Measurements from ENCODE around the gene TCN2. TPM values are rescaled to one million over a fixed set of nuclear protein-coding genes. Genes with fewer than 3 reads are reported as not detected.

TCN2 gene
- total RNA-seq, 1 donor from 2014 or later: 2.7 TPM

DNA sequence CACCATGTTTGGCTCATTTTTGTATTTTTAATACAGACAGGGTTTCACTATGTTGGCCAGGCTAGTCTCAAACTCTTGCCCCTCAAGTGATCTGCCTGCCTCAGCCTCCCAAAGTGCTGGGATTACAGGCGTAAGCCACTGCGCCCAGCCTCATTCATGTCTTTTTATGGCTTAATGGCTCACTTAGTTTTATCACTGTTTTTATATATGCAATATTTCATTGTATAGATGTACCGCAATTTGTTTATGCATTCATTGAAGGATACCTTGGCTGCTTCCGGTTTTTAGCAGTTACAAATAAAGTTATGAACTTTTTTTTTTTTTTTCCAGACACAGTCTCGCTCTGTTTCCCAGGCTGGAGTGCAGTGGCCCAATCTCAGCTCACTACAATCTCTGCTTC, 5.5 kb upstream of the TCN2 start:
- H3K36me3 ChIP-seq (ENCODE audit: insufficient read depth, low read length): no peaks in the 10 kb centered on the region
- H3K36me3 Mint-ChIP-seq (ENCODE audit: low read depth, unreplicated experiment): no peaks in the 10 kb centered on the region
- no peak for TF ChIP-seq EZH2 (IDR thresholded peaks at IDR 0.05; ENCODE audit: insufficient read depth, low read length)
- no peak for TF ChIP-seq CTCF (IDR thresholded peaks at IDR 0.05; ENCODE audit: insufficient read depth, low read depth, low read length)
- H3K27ac Mint-ChIP-seq (ENCODE audit: unreplicated experiment): no peak overlapping the region
- no peak for FAIRE-seq
- no peak for DNase-seq (ENCODE audit: low read depth)
- H3K4me3 Mint-ChIP-seq (ENCODE audit: unreplicated experiment): no peak overlapping the region
- peaks cover 5% of the 10 kb centered on the region for H3K27me3 Mint-ChIP-seq (ENCODE audit: low read depth, unreplicated experiment)
- no peaks in the 10 kb centered on the region for H4K20me1 ChIP-seq (ENCODE audit: insufficient read depth, low read length)
- no peak overlapping the region for H3K4me2 ChIP-seq (ENCODE audit: low read length)
- H3K9me3 Mint-ChIP-seq (ENCODE audit: unreplicated experiment): no peaks in the 10 kb centered on the region
- no peak overlapping the region for H3K27ac ChIP-seq (ENCODE audit: low read depth, low read length)
- H3K79me2 ChIP-seq (ENCODE audit: insufficient read depth, low read length): no peaks in the 10 kb centered on the region
- no peak overlapping the region for H2AFZ ChIP-seq (ENCODE audit: low read depth, low read length)
- H3K9me3 ChIP-seq (ENCODE audit: insufficient read depth, low read depth, low read length): no peaks in the 10 kb centered on the region
- H3K4me1 Mint-ChIP-seq (ENCODE audit: low read depth, unreplicated experiment): peaks cover 6% of the 10 kb centered on the region
- H3K9ac ChIP-seq (ENCODE audit: low read length): no peak overlapping the region
- H3K27me3 ChIP-seq (ENCODE audit: insufficient read depth, low read length): no peaks in the 10 kb centered on the region
- H3K4me3 ChIP-seq (ENCODE audit: insufficient read depth, low read depth, low read length): no peak overlapping the region
- peaks cover 4% of the 10 kb centered on the region for H3K4me1 ChIP-seq (ENCODE audit: insufficient read depth, low read length)

DNA sequence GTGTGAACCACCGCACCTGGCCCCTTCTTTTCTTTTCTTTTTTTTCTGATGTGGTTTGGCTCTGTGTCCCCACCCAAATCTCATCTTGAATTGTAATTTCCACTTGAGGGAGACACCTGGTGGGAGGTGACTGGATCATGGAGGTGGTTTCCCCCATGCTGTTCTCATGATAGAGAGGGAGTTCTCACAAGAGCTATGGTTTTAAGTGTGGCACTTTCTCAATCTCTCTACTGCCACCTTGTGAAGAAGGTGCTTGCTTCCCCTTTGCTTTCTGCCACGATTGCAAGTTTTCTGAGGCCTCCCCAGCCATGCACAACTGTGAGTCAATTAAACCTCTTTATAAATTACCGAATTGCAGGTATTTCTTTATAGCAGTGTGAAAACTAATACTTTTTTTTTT, 4.9 kb upstream of the TCN2 start:
- Histone ChIP-seq H3K4me2 (ENCODE audit: low read length) (no peak overlapping the region), H3K9ac (ENCODE audit: low read length) (no peak overlapping the region), H3K27ac (ENCODE audit: low read depth, low read length) (no peak overlapping the region), H2AFZ (ENCODE audit: low read depth, low read length) (no peak overlapping the region), H3K79me2 (ENCODE audit: insufficient read depth, low read length) (no peaks in the 10 kb centered on the region), H3K4me1 (ENCODE audit: insufficient read depth, low read length) (peaks cover 6% of the 10 kb centered on the region), H3K27me3 (ENCODE audit: insufficient read depth, low read length) (no peaks in the 10 kb centered on the region), H3K4me3 (ENCODE audit: insufficient read depth, low read depth, low read length) (no peak overlapping the region), H3K9me3 (ENCODE audit: insufficient read depth, low read depth, low read length) (no peaks in the 10 kb centered on the region), H3K36me3 (ENCODE audit: insufficient read depth, low read length) (no peaks in the 10 kb centered on the region), H4K20me1 (ENCODE audit: insufficient read depth, low read length) (no peaks in the 10 kb centered on the region)
- TF ChIP-seq EZH2 (IDR thresholded peaks at IDR 0.05; ENCODE audit: insufficient read depth, low read length): no peak
- TF ChIP-seq CTCF (IDR thresholded peaks at IDR 0.05; ENCODE audit: insufficient read depth, low read depth, low read length): peak; percentile 31
- FAIRE-seq: no peak
- H3K9me3 Mint-ChIP-seq (ENCODE audit: unreplicated experiment): no peaks in the 10 kb centered on the region
- peak; percentile 12 for DNase-seq (ENCODE audit: low read depth)
- peaks cover 5% of the 10 kb centered on the region for H3K27me3 Mint-ChIP-seq (ENCODE audit: low read depth, unreplicated experiment)
- H3K4me1 Mint-ChIP-seq (ENCODE audit: low read depth, unreplicated experiment): peaks cover 8% of the 10 kb centered on the region
- no peak overlapping the region for H3K4me3 Mint-ChIP-seq (ENCODE audit: unreplicated experiment)
- no peak overlapping the region for H3K27ac Mint-ChIP-seq (ENCODE audit: unreplicated experiment)
- H3K36me3 Mint-ChIP-seq (ENCODE audit: low read depth, unreplicated experiment): no peaks in the 10 kb centered on the region

- Mint-ChIP-seq H3K27me3 (ENCODE audit: low read depth, unreplicated experiment) (peaks cover 5% of the 10 kb centered on the region), H3K36me3 (ENCODE audit: low read depth, unreplicated experiment) (no peaks in the 10 kb centered on the region), H3K27ac (ENCODE audit: unreplicated experiment) (no peak overlapping the region), H3K9me3 (ENCODE audit: unreplicated experiment) (no peaks in the 10 kb centered on the region), H3K4me1 (ENCODE audit: low read depth, unreplicated experiment) (peaks cover 16% of the 10 kb centered on the region), H3K4me3 (ENCODE audit: unreplicated experiment) (no peak overlapping the region)
- Histone ChIP-seq H3K79me2 (ENCODE audit: insufficient read depth, low read length) (no peaks in the 10 kb centered on the region), H3K27ac (ENCODE audit: low read depth, low read length) (no peak overlapping the region), H3K36me3 (ENCODE audit: insufficient read depth, low read length) (no peaks in the 10 kb centered on the region), H3K9ac (ENCODE audit: low read length) (no peak overlapping the region), H2AFZ (ENCODE audit: low read depth, low read length) (no peak overlapping the region), H4K20me1 (ENCODE audit: insufficient read depth, low read length) (no peaks in the 10 kb centered on the region), H3K27me3 (ENCODE audit: insufficient read depth, low read length) (no peaks in the 10 kb centered on the region), H3K4me1 (ENCODE audit: insufficient read depth, low read length) (peaks cover 13% of the 10 kb centered on the region), H3K4me3 (ENCODE audit: insufficient read depth, low read depth, low read length) (no peak overlapping the region), H3K9me3 (ENCODE audit: insufficient read depth, low read depth, low read length) (no peaks in the 10 kb centered on the region), H3K4me2 (ENCODE audit: low read length) (no peak overlapping the region)
- FAIRE-seq (no peak), DNase-seq (ENCODE audit: low read depth) (no peak)
- TF ChIP-seq CTCF (IDR thresholded peaks at IDR 0.05; ENCODE audit: insufficient read depth, low read depth, low read length) (no peak), EZH2 (IDR thresholded peaks at IDR 0.05; ENCODE audit: insufficient read depth, low read length) (no peak)
These were observed 3.2 kb upstream of the TCN2 start for GRCh38 chr22:30603801-30604200.
